Spleen (tissue), 7 donors: Measurements from ENCODE around the gene GLB1L.

Experiments used
- CTCF ChIP-seq, 11 experiments: fragments of 200-600 bp in 7 of 11; fragments of 450-650 bp in 4 of 11; sonication (generic) in 4 of 11; IDR thresholded peaks in 8 of 11; conservative IDR thresholded peaks in 3 of 11; 1 replicate in 7 of 11; 2 replicates in 4 of 11; pipeline versions ENCODE4 v1.4.0 to v1.8.0; 2016 to 2021; ENCODE audit warnings: antibody characterized with exemption in 11 of 11, inconsistent platforms in 4 of 11, mild to moderate bottlenecking in 1 of 11
- POLR2A ChIP-seq, 3 donors: fragments of 450-650 bp; IDR thresholded peaks; one replicate each; pipeline ENCODE4 v1.5.1; 2017; ENCODE audit warnings: antibody characterized with exemption in 3 of 3, mild to moderate bottlenecking in 1 of 3
- POLR2AphosphoS5 ChIP-seq, 3 donors: sonication (generic); formaldehyde crosslinking; IDR thresholded peaks; one replicate each; pipeline ENCODE4 v1.5.1; 2017; ENCODE audit warnings: antibody characterized with exemption in 3 of 3
- donor health status: DM: no; HTN: no; CAD: no; lungs with moderate emphysema.
- donor health status: DM: no; HTN: no; CAD: no.
- donor health status: DM: no; HTN: no; CAD: no.

- no peak for TF ChIP-seq POLR2AphosphoS5 (IDR thresholded peaks at IDR 0.05)
- TF ChIP-seq POLR2A (IDR thresholded peaks at IDR 0.05) = no peak
- TF ChIP-seq CTCF (IDR thresholded peaks at IDR 0.05 in 8 of 11, conservative IDR thresholded peaks at IDR 0.05 in 3 of 11) = no peak
These were observed 6.8 kb upstream of the GLB1L start for GRCh38 chr2:219252084-219252483.
